ENCODE results near the gene ANAPC15.
A peak's percentile ranks its signal among the peaks of the same experiment; 100 is the strongest.
"Not testable (repeated sequence)": the region's sequence is repeated elsewhere in the genome, so short reads cannot be mapped to it uniquely, and the experiment has no call there.

The ANAPC15 gene

GRCh38 chr11:72112143-72112977, at the start of gene ANAPC15:
TSS of gene ANAPC15 (minus strand) at chr11:72112695. CDS start at chr11:72111276, 1,419 bp downstream.
- DNase-seq = peak; percentile 95

GRCh38 chr11:72160319-72160718, 47.8 kb upstream of the ANAPC15 start:
- DNase-seq = no peak

GRCh38 chr11:72157131-72157530, 44.6 kb upstream of the ANAPC15 start:
- DNase-seq = no peak

- DNase-seq = no peak
These were observed 43.3 kb upstream of the ANAPC15 start for GRCh38 chr11:72155751-72156150.

- no peak for DNase-seq
These were observed 42.3 kb upstream of the ANAPC15 start for GRCh38 chr11:72154816-72155215.

- not testable (repeated sequence) for DNase-seq
These were observed 41.4 kb upstream of the ANAPC15 start for GRCh38 chr11:72153874-72154273.

- DNase-seq = no peak
These were observed 38.4 kb upstream of the ANAPC15 start for GRCh38 chr11:72150882-72151281.

- DNase-seq = no peak
These were observed 34.1 kb upstream of the ANAPC15 start for GRCh38 chr11:72146625-72147024.

- no peak for DNase-seq
These were observed 32.5 kb upstream of the ANAPC15 start for GRCh38 chr11:72144807-72145565.

- DNase-seq = not testable (repeated sequence)
These were observed 30.0 kb upstream of the ANAPC15 start for GRCh38 chr11:72142543-72142942.

- DNase-seq = not testable (repeated sequence)
These were observed 29.6 kb upstream of the ANAPC15 start for GRCh38 chr11:72142086-72142485.

- no peak for DNase-seq
These were observed 28.6 kb upstream of the ANAPC15 start for GRCh38 chr11:72141066-72141465.

GRCh38 chr11:72140661-72141060, 28.2 kb upstream of the ANAPC15 start:
- no peak for DNase-seq

- DNase-seq = no peak
These were observed 27.0 kb upstream of the ANAPC15 start for GRCh38 chr11:72139500-72139899.

GRCh38 chr11:72138821-72139390, 26.4 kb upstream of the ANAPC15 start:
- no peak for DNase-seq

GRCh38 chr11:72136684-72137262, 24.3 kb upstream of the ANAPC15 start:
- DNase-seq = no peak

- no peak for DNase-seq
These were observed 23.6 kb upstream of the ANAPC15 start for GRCh38 chr11:72135891-72136683.

- not testable (repeated sequence) for DNase-seq
These were observed 23.0 kb upstream of the ANAPC15 start, which contains the start of gene FOLR3 for GRCh38 chr11:72135473-72135872. TSS of gene FOLR3 (plus strand) at chr11:72135725. CDS start at chr11:72135953, 228 bp downstream.

- DNase-seq = no peak
These were observed 20.2 kb upstream of the ANAPC15 start for GRCh38 chr11:72132646-72133045.

GRCh38 chr11:72129381-72129780, 16.9 kb upstream of the ANAPC15 start:
- no peak for DNase-seq

GRCh38 chr11:72127923-72128322, 15.4 kb upstream of the ANAPC15 start:
- no peak for DNase-seq

GRCh38 chr11:72125956-72126355, 13.5 kb upstream of the ANAPC15 start:
- no peak for DNase-seq

All from NCI-H2107 (cell line).